SH-SY5Y (cell line): ENCODE measurements around the gene SCD5.

Source experiments
- GATA2 ChIP-seq: IDR thresholded peaks from 2 replicates; pipeline ENCODE4 v1.6.1; 2011; ENCODE audit warnings: mild to moderate bottlenecking, low read depth, low read length
- GATA3 ChIP-seq: IDR thresholded peaks from 2 replicates; pipeline ENCODE4 v1.6.1; 2011; ENCODE audit warnings: low read depth, mild to moderate bottlenecking, low read length, moderate library complexity

DNA sequence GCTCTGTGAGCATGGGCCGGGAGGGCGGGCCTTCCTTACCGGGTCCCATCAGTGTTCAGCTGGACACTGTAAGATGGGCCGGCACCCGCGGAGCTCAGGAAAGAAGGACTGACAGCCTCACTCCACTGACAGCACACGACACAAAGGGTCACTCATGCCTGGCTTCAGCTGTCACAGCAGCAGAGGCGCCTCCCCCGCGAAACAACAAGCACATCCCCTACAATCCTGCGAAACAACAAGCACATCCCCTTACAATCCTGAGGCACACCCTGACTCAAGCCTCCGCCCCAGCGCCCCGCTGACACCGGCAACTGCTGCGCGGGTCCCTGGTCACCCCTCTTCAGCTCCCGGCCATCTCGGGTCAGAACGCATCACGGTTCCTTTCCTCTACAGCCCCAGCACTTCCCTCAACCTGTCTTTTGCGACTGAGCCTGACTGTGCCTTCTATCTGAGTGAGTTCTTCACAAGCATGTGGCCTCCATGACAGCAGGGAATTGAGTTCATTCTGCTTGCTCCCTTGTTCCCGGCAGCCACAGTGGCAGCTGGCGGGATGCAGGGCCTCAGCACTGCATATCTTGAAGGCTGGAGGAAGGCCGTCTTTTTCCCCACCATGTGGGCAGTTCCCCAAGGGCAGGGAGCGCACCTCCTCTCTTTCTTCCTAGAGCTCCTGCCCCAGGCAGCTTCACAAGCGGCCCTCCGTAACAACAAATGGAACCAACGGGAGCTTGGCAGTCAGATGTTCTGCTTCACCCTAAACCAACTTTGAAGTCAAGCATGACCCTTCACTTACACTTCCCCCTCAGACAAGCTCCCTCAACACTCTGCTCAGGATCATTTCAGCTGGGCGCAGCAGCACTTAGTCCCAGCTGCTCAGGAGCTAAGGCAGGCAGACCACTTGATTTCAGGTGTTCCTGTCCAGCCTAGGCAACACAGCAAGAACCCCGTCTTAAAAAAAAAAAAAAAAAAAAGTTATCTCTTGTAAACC lies 39.6 kb downstream of the SCD5 start:
- no peak for TF ChIP-seq GATA2
- TF ChIP-seq GATA3 = no peak
